ENCODE results near the gene ARHGEF10L.

Gene ARHGEF10L

GRCh38 chr1:17665950-17666720 lies 126.6 kb downstream of the ARHGEF10L start:
- no peak for DNase-seq

GRCh38 chr1:17667641-17668040 lies 128.1 kb downstream of the ARHGEF10L start:
- no peak for DNase-seq

GRCh38 chr1:17668195-17668594 lies 128.7 kb downstream of the ARHGEF10L start:
- no peak for DNase-seq

GRCh38 chr1:17668624-17669175 lies 129.2 kb downstream of the ARHGEF10L start:
- no peak for DNase-seq

- DNase-seq, result no peak
Measured at GRCh38 chr1:17669305-17669704, 129.8 kb downstream of the ARHGEF10L start.

GRCh38 chr1:17669866-17670451 lies 130.5 kb downstream of the ARHGEF10L start:
- DNase-seq, result no peak

- no peak for DNase-seq
Measured at GRCh38 chr1:17670587-17671313, 131.3 kb downstream of the ARHGEF10L start.

- DNase-seq, result no peak
Measured at GRCh38 chr1:17671314-17671705, 131.8 kb downstream of the ARHGEF10L start.

- no peak for DNase-seq
Measured at GRCh38 chr1:17671741-17672140, 132.2 kb downstream of the ARHGEF10L start.

- peak; percentile 94 for DNase-seq
Measured at GRCh38 chr1:17672226-17672625, 132.7 kb downstream of the ARHGEF10L start.

- DNase-seq, result no peak
Measured at GRCh38 chr1:17673329-17674072, 134.0 kb downstream of the ARHGEF10L start.

GRCh38 chr1:17674726-17675500 lies 135.4 kb downstream of the ARHGEF10L start:
- no peak for DNase-seq

GRCh38 chr1:17675744-17676143 lies 136.2 kb downstream of the ARHGEF10L start:
- DNase-seq, result no peak

- DNase-seq, result no peak
Measured at GRCh38 chr1:17676387-17677060, 137.0 kb downstream of the ARHGEF10L start.

- no peak for DNase-seq
Measured at GRCh38 chr1:17678011-17678410, 138.5 kb downstream of the ARHGEF10L start.

GRCh38 chr1:17679856-17680255 lies 140.4 kb downstream of the ARHGEF10L start:
- no peak for DNase-seq

GRCh38 chr1:17680308-17680707 lies 140.8 kb downstream of the ARHGEF10L start:
- DNase-seq, result no peak

- peak; percentile 11 for DNase-seq
Measured at GRCh38 chr1:17682400-17682799, 142.9 kb downstream of the ARHGEF10L start.

- DNase-seq, result no peak
Measured at GRCh38 chr1:17683598-17683997, 144.1 kb downstream of the ARHGEF10L start.

GRCh38 chr1:17684810-17685209 lies 145.3 kb downstream of the ARHGEF10L start:
- no peak for DNase-seq

GRCh38 chr1:17686258-17686657 lies 146.8 kb downstream of the ARHGEF10L start:
- no peak for DNase-seq

All from NCI-H526 treated with DMSO at 0.1 percent for 48 hours (cell line).